A549 (cell line): Measurements from ENCODE around the gene DNAH11. TPM values are rescaled to one million over a fixed set of nuclear protein-coding genes. Genes with fewer than 3 reads are reported as not detected.

Experiments used
- ATAC-seq, 2 experiments: fragments of 200-7000 bp in 1 of 2; fragments of >200 bp in 1 of 2; cut with Nextera tagmentation in 1 of 2; cut with Tn5 transposase in 1 of 2; 3 replicates each; pipeline versions ENCODE4 v1.8.0 to v1.9.1; 2018 to 2020; ENCODE audit warnings: mild to moderate bottlenecking in 1 of 2, moderate library complexity in 1 of 2
- CTCF ChIA-PET: fragments of 300-600 bp; sonication (Branson Sonifier 250); formaldehyde crosslinking; extraction: SDS; loops from one replicate; lab custom pipeline; 2021; ENCODE audit warnings: antibody characterized with exemption, inconsistent platforms; lab: Yijun Ruan, JAX
- POLR2A ChIA-PET: fragments of 350-600 bp; formaldehyde crosslinking; extraction: SDS; loops from one replicate; lab custom pipeline; 2021; ENCODE audit warnings: antibody characterized with exemption, inconsistent platforms; lab: Yijun Ruan, JAX
- DNase-seq, 2 experiments: peaks; one replicate each; pipeline versions ENCODE4 v3.0.0 to v3.0.0-alpha.2; 2011 to 2016; ENCODE audit warnings: low read depth in 1 of 2, low spot score in 1 of 2
- FAIRE-seq: peaks from 2 replicates; lab custom pipeline; 2011; peaks lifted over from hg19 to GRCh38; lab: Jason Lieb, UNC
- H3K27ac ChIP-seq, 2 experiments: fragments of >200 bp; sonication (Bioruptor Twin); formaldehyde crosslinking; 3 replicates each; pipeline ENCODE4 v1.5.1; 2016 to 2017
- H3K4me1 ChIP-seq: fragments of >200 bp; sonication (Bioruptor Twin); formaldehyde crosslinking; 3 replicates; pipeline ENCODE4 v1.6.1; 2016
- H3K4me2 ChIP-seq: fragments of >200 bp; sonication (Bioruptor Twin); formaldehyde crosslinking; 3 replicates; pipeline ENCODE4 v1.6.1; 2016
- H3K4me3 ChIP-seq: fragments of >200 bp; sonication (Bioruptor Twin); formaldehyde crosslinking; 3 replicates; pipeline ENCODE4 v1.5.1; 2016
- H3K9me3 ChIP-seq: fragments of >200 bp; sonication (Bioruptor Twin); formaldehyde crosslinking; 3 replicates; pipeline ENCODE4 v1.6.1; 2016
- BHLHE40 ChIP-seq: IDR thresholded peaks from 2 replicates; pipeline ENCODE4 v1.6.1; 2012; ENCODE audit warnings: low read depth, low read length, inconsistent platforms
- EHMT2 ChIP-seq: fragments of 200-600 bp; sonication (generic); IDR thresholded peaks from 2 replicates; pipeline ENCODE4 v1.6.1; 2016; ENCODE audit warnings: antibody characterized with exemption, low read depth, mild to moderate bottlenecking, moderate library complexity
- EP300 ChIP-seq, 2 experiments: fragments of >200 bp; sonication (Bioruptor Twin); formaldehyde crosslinking; IDR thresholded peaks; 2 replicates in 1 of 2; 3 replicates in 1 of 2; pipeline ENCODE4 v1.6.1; 2016 to 2017
- FOSB ChIP-seq: fragments of 250-450 bp; sonication (Bioruptor Pico); IDR thresholded peaks from 2 replicates; pipeline ENCODE4 v1.5.0; 2020; ENCODE audit warnings: mild to moderate bottlenecking, moderate library complexity
- FOSL2 ChIP-seq, 2 experiments: fragments of 450-650 bp in 1 of 2; fragments of >200 bp in 1 of 2; sonication (Bioruptor Twin) in 1 of 2; formaldehyde crosslinking; IDR thresholded peaks; 2 replicates each; pipeline versions ENCODE4 v1.5.0 to v1.6.1; 2016 to 2020; ENCODE audit warnings: mild to moderate bottlenecking in 1 of 2, moderate library complexity in 1 of 2
- GATA3 ChIP-seq: IDR thresholded peaks from 2 replicates; pipeline ENCODE4 v1.6.1; 2012; ENCODE audit warnings: borderline replicate concordance
- HOXB13 ChIP-seq: fragments of 250-450 bp; sonication (Bioruptor Pico); IDR thresholded peaks from 2 replicates; pipeline ENCODE4 v1.5.0; 2020; ENCODE audit warnings: low read depth, mild to moderate bottlenecking, moderate library complexity
- HOXB5 ChIP-seq: fragments of 250-450 bp; sonication (Bioruptor Pico); IDR thresholded peaks from 2 replicates; pipeline ENCODE4 v1.5.0; 2020; ENCODE audit warnings: mild to moderate bottlenecking, moderate library complexity
- JUN ChIP-seq, 2 experiments: fragments of >200 bp; sonication (Bioruptor Twin); formaldehyde crosslinking; IDR thresholded peaks; 2 replicates in 1 of 2; 3 replicates in 1 of 2; pipeline ENCODE4 v1.6.1; 2016 to 2017
- JUNB ChIP-seq: fragments of >200 bp; sonication (Bioruptor Twin); formaldehyde crosslinking; IDR thresholded peaks from 2 replicates; pipeline ENCODE4 v1.6.1; 2016
- KDM5A ChIP-seq: fragments of 200-600 bp; sonication (generic); IDR thresholded peaks from 2 replicates; pipeline ENCODE4 v1.6.1; 2016; ENCODE audit warnings: antibody characterized with exemption, mild to moderate bottlenecking
- MAZ ChIP-seq: fragments of 150-350 bp; IDR thresholded peaks from 2 replicates; pipeline ENCODE4 v1.6.1; 2014; ENCODE audit warnings: antibody characterized with exemption, low read depth, low read length, borderline replicate concordance
- POLR2A ChIP-seq: IDR thresholded peaks from 2 replicates; pipeline ENCODE4 v1.6.1; 2012; ENCODE audit warnings: mild to moderate bottlenecking, low read length
- POLR2AphosphoS2 ChIP-seq: conservative IDR thresholded peaks from 2 replicates; pipeline ENCODE4 v1.6.1; 2012; ENCODE audit warnings: low read length, improper control_type of control experiment, inconsistent platforms
- RAD21 ChIP-seq, 2 experiments: fragments of >200 bp in 1 of 2; sonication (Bioruptor Twin) in 1 of 2; formaldehyde crosslinking in 1 of 2; IDR thresholded peaks in 1 of 2; conservative IDR thresholded peaks in 1 of 2; 2 replicates in 1 of 2; 3 replicates in 1 of 2; pipeline ENCODE4 v1.6.1; 2012 to 2018; ENCODE audit warnings: inconsistent platforms in 1 of 2
- RFX5 ChIP-seq: fragments of 450-650 bp; IDR thresholded peaks from 2 replicates; pipeline ENCODE4 v1.7.1; 2014; ENCODE audit warnings: antibody characterized with exemption, mild to moderate bottlenecking, moderate library complexity
- SREBF2 ChIP-seq: fragments of 450-650 bp; IDR thresholded peaks from 2 replicates; pipeline ENCODE4 v1.6.1; 2014; ENCODE audit warnings: mild to moderate bottlenecking, moderate library complexity
- ZNF302 ChIP-seq: fragments of 250-450 bp; sonication (Bioruptor Pico); IDR thresholded peaks from 2 replicates; pipeline ENCODE4 v1.9.0; 2021; ENCODE audit warnings: inconsistent platforms, mild to moderate bottlenecking, moderate library complexity
- WGBS: methylation state at CpG from one replicate; pipeline ENCODE4 v1.1.6; 2017; ENCODE audit errors: missing lambda C conversion rate; 5-methylcytosine and 5-hydroxymethylcytosine counted together
- polyA plus RNA-seq, 4 experiments: library from polyadenylated mRNA; depleted of rRNA in 3 of 4; stranded (reverse); fragments of >200 nt; fragmentation: RNase III in 1 of 4; extraction: RNeasy Plus Mini Kit Qiagen cat#74134 plus additional on column Dnase treatment in 1 of 4; gene quantifications; 2 replicates in 3 of 4; 3 replicates in 1 of 4; pipeline ENCODE4 v1.2.3, GENCODE V29; 2011 to 2017
- TF ChIP-seq, protein P1 (sequence below): fragments of 200-600 bp; sonication (generic); IDR thresholded peaks from 2 replicates; pipeline ENCODE4 v1.6.1; 2016; ENCODE audit warnings: antibody characterized with exemption, mild to moderate bottlenecking, moderate library complexity
- TF ChIP-seq, protein P2 (sequence below): fragments of >200 bp; sonication (Bioruptor Twin); formaldehyde crosslinking; IDR thresholded peaks from 3 replicates; pipeline ENCODE4 v1.6.1; 2016
- TF ChIP-seq, protein P3 (sequence below): IDR thresholded peaks from 2 replicates; pipeline ENCODE4 v1.6.1; 2012
- TF ChIP-seq, protein P4 (sequence below): fragments of 150-350 bp; IDR thresholded peaks from 2 replicates; pipeline ENCODE4 v1.6.1; 2014; ENCODE audit warnings: low read depth, mild to moderate bottlenecking, low read length
- TF ChIP-seq, protein P5 (sequence below): IDR thresholded peaks from 2 replicates; pipeline ENCODE4 v1.6.1; 2012

The DNAH11 gene
- polyA plus RNA-seq, 2 of the 4 experiments (the other 2 are of a cell fraction), result 0.03 to 0.13 TPM

DNA sequence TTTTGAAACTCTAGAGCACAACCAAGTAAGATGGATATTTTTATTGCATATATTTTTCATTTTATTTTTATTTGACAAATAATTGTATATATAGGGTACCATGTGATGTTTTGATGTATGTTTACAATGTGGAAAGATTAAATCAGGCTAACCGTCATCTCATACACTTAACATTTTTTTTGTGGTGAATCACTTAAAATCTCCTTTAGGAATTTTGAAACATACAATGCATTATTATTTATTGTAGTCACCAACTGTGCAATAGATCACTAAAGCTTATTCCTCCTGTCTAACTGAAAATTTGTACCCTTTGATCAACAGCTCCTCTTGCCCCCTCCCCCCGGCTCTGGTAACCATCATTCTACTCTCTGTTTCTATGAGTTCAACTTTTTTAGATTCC, 77.2 kb downstream of the DNAH11 start:
- no peak overlapping the region for H3K4me3 ChIP-seq
- H3K4me2 ChIP-seq, result no peak overlapping the region
- POLR2A ChIA-PET, result no interaction called here
- CTCF ChIA-PET, result no interaction called here
- ATAC-seq, result no peak
- H3K27ac ChIP-seq, result no peak overlapping the region
- peaks cover 29% of the 10 kb centered on the region for H3K4me1 ChIP-seq
- H3K9me3 ChIP-seq, result no peaks in the 10 kb centered on the region
- FAIRE-seq, result no peak
- WGBS, result 59% methylated on average over 2 of the region's 2 CpGs
- DNase-seq, result no peak
- TF ChIP-seq GATA3, result peak; percentile 65; the same call in 1 of the 2 replicates
- TF ChIP-seq JUNB, result no peak

DNA sequence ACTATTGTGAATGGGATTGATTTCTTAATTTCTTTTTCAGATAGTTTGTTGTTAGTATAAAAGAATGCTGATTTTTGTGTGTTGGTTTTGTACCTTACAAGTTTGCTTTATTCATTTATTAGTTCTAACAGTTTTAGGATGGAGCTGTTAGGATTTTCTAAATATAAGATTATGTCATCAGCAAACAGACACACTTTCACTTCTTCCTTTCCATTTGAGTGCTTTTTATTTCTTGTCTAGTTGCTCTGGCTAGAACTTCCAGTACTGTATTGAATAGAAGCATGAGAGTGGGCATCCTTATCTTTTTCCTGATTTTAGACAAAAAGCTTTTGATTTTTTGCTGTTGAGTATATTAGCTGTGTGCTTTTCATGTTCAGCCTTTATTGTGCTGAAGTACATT, 81.5 kb downstream of the DNAH11 start:
- ATAC-seq, result no peak
- Histone ChIP-seq H3K4me1 (no peaks in the 10 kb centered on the region), H3K9me3 (no peaks in the 10 kb centered on the region), H3K27ac (no peak overlapping the region), H3K4me2 (no peak overlapping the region), H3K4me3 (no peak overlapping the region)
- CTCF ChIA-PET, result no interaction called here
- no peak for DNase-seq
- FAIRE-seq, result no peak
- POLR2A ChIA-PET, result no interaction called here
- TF ChIP-seq SREBF2 (no peak), RFX5 (no peak), EP300 (IDR thresholded peaks at IDR 0.05) (no peak), HOXB5 (no peak), FOSL2 (IDR thresholded peaks at IDR 0.05) (no peak), FOSL2 (CRISPR knock-in tag; IDR thresholded peaks at IDR 0.05) (no peak), ZNF302 (no peak), KDM5A (no peak), POLR2AphosphoS2 (no peak), EHMT2 (no peak), FOSB (CRISPR knock-in tag) (no peak), HOXB13 (CRISPR knock-in tag) (no peak), MAZ (no peak)
- TF ChIP-seq, protein P1, sequence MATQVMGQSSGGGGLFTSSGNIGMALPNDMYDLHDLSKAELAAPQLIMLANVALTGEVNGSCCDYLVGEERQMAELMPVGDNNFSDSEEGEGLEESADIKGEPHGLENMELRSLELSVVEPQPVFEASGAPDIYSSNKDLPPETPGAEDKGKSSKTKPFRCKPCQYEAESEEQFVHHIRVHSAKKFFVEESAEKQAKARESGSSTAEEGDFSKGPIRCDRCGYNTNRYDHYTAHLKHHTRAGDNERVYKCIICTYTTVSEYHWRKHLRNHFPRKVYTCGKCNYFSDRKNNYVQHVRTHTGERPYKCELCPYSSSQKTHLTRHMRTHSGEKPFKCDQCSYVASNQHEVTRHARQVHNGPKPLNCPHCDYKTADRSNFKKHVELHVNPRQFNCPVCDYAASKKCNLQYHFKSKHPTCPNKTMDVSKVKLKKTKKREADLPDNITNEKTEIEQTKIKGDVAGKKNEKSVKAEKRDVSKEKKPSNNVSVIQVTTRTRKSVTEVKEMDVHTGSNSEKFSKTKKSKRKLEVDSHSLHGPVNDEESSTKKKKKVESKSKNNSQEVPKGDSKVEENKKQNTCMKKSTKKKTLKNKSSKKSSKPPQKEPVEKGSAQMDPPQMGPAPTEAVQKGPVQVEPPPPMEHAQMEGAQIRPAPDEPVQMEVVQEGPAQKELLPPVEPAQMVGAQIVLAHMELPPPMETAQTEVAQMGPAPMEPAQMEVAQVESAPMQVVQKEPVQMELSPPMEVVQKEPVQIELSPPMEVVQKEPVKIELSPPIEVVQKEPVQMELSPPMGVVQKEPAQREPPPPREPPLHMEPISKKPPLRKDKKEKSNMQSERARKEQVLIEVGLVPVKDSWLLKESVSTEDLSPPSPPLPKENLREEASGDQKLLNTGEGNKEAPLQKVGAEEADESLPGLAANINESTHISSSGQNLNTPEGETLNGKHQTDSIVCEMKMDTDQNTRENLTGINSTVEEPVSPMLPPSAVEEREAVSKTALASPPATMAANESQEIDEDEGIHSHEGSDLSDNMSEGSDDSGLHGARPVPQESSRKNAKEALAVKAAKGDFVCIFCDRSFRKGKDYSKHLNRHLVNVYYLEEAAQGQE, result no peak
- TF ChIP-seq, protein P2, sequence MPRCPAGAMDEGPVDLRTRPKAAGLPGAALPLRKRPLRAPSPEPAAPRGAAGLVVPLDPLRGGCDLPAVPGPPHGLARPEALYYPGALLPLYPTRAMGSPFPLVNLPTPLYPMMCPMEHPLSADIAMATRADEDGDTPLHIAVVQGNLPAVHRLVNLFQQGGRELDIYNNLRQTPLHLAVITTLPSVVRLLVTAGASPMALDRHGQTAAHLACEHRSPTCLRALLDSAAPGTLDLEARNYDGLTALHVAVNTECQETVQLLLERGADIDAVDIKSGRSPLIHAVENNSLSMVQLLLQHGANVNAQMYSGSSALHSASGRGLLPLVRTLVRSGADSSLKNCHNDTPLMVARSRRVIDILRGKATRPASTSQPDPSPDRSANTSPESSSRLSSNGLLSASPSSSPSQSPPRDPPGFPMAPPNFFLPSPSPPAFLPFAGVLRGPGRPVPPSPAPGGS, result no peak
- TF ChIP-seq, protein P3, sequence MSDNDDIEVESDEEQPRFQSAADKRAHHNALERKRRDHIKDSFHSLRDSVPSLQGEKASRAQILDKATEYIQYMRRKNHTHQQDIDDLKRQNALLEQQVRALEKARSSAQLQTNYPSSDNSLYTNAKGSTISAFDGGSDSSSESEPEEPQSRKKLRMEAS, result no peak

DNA sequence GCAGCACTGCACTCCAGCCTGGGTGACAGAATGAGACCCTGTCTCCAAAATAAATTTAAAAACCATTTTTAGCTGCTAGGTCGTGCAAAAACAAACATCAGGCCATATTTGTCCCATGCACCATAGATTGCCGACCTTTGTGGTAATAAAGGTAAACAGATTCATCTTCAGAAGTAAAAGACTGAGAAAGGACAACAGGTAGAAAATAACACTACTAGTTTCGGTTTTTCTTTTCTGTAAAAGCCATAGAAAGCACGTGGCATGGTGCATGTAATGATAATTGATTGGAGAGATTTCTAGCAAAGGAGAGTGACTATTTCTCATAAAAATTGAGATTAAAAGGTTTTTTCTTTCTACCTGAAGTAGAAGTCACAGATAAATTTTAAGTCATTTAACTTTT, 93.9 kb downstream of the DNAH11 start:
- DNase-seq, result no peak
- ATAC-seq, result no peak
- peak overlapping the region; percentile 39; the same call in 2 of the 3 replicates for H3K4me2 ChIP-seq
- ChIA-PET CTCF (no interaction called here), POLR2A (no interaction called here)
- FAIRE-seq, result no peak
- H3K4me1 ChIP-seq, result peaks cover 8% of the 10 kb centered on the region; the same call in 2 of the 3 replicates
- no peaks in the 10 kb centered on the region for H3K9me3 ChIP-seq
- no peak overlapping the region for H3K4me3 ChIP-seq
- TF ChIP-seq, protein P4, sequence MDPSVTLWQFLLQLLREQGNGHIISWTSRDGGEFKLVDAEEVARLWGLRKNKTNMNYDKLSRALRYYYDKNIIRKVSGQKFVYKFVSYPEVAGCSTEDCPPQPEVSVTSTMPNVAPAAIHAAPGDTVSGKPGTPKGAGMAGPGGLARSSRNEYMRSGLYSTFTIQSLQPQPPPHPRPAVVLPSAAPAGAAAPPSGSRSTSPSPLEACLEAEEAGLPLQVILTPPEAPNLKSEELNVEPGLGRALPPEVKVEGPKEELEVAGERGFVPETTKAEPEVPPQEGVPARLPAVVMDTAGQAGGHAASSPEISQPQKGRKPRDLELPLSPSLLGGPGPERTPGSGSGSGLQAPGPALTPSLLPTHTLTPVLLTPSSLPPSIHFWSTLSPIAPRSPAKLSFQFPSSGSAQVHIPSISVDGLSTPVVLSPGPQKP, result no peak
- TF ChIP-seq, protein P2, result no peak
- TF ChIP-seq SREBF2, result no peak
- TF ChIP-seq JUN (IDR thresholded peaks at IDR 0.05), result no peak
- TF ChIP-seq, protein P5, sequence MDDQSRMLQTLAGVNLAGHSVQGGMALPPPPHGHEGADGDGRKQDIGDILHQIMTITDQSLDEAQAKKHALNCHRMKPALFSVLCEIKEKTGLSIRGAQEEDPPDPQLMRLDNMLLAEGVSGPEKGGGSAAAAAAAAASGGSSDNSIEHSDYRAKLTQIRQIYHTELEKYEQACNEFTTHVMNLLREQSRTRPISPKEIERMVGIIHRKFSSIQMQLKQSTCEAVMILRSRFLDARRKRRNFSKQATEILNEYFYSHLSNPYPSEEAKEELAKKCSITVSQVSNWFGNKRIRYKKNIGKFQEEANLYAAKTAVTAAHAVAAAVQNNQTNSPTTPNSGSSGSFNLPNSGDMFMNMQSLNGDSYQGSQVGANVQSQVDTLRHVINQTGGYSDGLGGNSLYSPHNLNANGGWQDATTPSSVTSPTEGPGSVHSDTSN, result no peak
- TF ChIP-seq JUNB, result no peak
- no peak for TF ChIP-seq BHLHE40
- no peak for TF ChIP-seq RAD21 (conservative IDR thresholded peaks at IDR 0.05 in 1 of 2, IDR thresholded peaks at IDR 0.05 in 1 of 2)
- TF ChIP-seq POLR2A, result no peak
- WGBS, result 19% methylated on average over 4 of the region's 4 CpGs
- H3K27ac ChIP-seq, result no peak overlapping the region
